HG03558 (cell line): ENCODE measurements around the gene KAT7.

Experiments
- ATAC-seq: cut with Tn5 transposase; IDR thresholded peaks from one replicate; pipeline ENCODE4 v1.9.1; 2021; ENCODE audit warnings: moderate number of reproducible peaks; ENCODE audit not compliant: unreplicated experiment; ENCODE audit errors: extremely low read depth

Gene KAT7

DNA sequence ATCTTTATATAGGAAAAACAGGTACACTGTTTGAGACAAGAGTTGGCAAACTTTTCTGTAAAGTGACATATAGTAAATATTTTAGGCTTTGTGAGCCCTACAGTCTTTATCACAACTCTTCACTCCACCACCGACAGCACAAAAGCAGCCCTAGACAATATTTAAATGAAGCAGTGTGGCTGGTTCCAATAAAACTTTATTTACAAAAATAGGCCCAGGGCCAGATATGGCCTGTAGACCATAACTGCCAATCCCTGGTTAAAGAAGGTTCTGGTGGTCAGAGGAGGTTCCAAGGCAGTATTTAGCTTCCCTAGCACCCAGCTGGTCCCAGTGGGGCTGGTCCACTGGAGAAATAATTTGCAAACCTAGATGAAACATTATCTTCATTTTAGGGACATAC is 28.2 kb upstream of the KAT7 start:
- no peak for ATAC-seq

DNA sequence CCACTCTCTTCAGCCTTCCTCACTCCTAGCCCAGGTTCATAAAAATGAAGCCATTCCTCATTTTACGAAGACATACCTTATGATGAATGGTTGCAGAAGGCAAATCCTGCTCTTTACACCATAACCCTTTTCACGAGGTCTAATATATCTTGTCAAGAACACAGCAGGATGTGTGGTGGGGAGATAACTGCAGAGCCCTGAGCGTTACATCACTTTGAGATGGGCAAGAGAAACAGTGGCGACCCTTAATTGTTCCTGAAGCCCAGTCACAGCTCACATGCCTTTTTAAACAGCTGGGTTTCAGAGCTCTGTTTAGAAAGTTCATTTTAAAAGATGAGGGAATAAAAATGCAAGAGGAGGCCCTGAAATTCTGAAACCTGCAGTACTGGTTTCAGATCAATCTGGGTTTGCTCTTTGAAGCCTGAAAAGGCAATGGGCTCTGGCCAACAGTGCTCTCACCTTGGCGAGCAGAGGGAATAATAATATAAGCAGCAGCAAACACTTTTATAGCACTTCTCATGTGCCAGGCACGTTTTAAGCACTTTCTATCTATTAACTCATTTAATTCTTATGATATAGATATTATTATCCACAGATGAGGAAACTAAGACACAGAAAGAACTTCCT is 27.4 kb upstream of the KAT7 start:
- ATAC-seq: no peak

DNA sequence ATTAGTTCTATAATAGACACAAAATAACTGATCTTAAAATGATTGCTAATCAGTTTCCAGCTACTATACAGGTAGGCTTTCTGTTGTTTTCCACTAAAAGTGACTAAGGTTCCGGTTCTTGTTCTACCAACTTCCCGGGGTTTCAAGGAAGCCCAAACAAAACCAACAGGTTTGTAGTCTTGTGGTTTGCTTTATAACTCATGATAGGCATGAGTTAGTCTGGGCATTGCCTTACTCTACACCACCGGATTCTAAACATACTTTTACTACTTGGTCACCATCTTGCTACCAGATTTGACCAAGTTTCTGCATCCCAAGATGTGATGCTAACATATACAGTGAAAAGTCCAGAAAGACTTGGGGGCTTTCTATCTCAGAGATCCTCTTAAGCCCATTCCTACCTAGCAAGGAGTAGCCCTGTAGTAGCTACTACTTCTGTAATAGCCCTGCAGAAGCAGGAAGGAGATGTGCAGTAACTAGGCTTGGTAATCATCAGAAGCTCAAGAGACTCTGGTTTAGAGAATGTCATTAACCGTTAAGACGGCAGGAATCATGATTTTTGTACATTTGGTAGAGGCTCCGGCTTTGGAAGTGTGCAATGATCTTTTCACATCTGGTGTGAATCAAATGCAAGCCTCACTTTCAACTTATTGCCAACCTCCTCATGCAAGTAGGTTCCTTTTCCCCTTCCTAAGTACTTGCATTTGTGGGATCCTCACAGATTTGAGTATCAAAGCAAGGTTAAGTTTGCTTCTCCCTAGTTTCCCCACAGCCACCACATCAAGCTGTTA is 26.1 kb upstream of the KAT7 start:
- ATAC-seq: no peak

DNA sequence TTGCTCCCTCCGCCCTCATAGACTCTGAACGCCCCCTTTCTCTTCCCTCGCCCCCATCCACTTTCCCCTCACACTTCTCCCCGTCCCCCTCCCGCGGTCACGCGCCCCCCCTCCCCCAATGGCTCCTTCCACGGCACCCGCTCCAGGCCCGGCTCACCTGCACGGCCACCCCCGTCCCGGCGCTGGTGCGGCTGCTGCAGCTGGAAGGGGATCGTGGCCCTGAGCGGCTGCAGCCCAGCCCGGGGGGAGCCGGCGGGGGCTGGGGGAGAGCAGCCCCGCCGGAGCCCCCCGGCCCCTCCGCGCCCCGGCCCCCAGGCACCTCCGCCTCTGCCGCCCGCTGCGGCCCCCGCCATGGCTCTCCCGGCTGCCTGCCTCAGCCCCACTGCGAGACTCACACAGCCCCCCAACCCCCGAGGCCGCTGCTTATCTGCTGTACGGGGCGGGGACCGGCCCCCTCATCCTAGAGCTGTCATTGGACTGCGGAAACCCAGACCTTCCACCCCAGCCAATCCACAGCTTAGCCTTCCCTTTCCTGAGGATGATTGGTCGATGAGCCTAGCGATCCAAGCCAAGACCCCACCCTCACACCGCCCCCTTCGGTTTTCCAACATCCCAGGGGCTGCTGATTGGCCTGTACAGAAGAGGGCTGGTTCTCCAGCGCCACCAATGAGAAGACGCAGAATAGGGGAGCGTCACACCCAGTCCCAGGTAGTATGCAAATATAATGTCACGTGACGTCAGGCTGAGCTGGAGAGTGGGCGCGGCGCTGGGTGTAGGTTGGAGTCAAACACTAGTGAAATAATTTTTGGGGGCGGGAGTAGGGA is 24.5 kb upstream of the KAT7 start, which contains the start of gene FAM117A:
Gene FAM117A, minus strand, starts transcription at position 397 of the 824 bp plus-strand sequence. Its CDS starts 44 bp downstream, at position 353.
- ATAC-seq: peak; percentile 89

DNA sequence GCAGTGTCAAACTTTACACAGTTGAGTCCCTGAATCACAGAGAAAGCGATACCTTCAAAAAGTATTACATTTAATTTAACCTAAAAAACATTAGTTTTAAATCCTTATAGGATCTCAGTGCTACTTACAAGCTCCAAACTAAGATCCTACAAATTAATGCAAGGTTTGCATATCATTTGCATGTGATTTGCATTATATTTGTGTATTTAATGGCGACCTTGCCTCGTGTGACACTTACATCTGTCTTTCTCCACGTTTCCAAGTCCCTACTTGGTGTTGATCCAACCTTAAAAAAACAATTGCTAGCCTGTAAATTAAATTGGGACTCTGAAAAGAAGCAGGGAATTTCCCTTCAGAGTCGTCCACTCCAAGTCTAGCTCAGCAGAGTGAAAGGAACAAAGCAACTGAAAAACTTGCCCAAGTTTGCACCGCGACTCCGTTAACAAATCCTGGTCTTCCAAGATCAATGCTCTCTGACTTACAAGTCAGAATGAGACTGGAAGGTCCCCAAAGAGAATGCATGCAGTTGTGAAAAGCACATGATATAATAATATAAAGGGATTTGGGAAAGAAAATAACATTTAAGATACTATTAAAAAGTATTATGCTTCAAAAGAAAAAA is 23.8 kb upstream of the KAT7 start:
- ATAC-seq: no peak

DNA sequence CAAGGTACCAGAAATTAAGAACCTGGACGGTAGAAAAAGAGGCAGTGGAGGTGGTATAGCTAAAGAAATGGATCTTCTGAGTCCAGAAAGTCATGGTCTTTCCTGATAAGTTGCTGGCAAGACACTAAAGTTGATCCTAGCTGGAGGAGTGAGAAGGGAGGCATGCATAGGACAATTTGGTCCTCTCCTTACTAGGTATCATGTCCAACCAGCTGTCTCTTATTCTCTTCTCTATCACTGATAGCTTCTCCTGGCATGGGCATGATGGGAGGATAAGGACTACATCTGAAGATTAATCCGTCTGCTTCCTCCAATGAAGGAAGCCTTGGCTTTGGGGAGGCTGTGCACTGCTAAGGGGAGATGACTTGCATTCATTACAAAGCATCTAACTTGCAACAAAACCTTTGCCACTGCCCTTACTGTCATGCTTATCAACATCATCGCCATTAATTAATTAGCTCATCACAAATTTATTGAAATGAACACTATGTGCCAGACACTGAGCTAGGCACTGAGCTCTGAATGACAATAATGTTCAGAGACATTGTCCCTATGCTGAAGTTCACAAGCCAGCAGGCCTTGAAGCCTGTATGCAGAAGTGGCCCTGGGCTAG is 21.5 kb upstream of the KAT7 start:
- no peak for ATAC-seq

DNA sequence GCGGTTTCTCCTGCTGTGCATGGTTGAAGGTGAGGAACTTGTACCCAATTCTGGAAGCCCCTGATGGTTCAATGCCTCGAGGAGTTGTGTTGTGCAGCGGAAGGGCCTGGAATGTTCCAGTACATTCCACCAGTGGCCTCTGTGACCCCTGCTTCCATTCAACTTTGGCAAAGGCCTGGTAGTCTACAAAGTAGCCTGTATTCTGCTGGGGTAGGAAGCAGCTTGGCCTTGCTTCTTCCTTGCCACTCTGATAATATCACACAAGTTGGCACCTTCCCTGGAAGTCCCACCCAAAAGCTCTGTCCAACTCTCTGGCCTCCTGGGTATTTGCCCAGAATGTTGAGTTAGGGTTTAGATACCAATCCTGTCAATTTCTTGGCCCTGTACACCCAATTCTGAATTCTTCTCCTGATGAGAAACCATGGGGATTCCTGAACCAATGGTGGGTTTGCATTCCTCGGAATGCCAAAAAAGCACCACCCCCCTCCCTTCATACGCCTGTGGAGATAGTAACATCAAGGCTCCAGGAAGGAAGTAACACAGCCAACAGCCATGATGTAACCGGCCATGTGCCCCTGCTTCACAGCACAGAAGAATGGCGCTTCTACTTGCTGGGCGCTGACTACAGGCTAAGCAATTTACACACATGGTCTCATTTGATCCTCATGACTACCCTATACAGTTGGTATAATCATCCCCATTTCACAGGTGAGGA is 12.8 kb upstream of the KAT7 start:
- no peak for ATAC-seq

DNA sequence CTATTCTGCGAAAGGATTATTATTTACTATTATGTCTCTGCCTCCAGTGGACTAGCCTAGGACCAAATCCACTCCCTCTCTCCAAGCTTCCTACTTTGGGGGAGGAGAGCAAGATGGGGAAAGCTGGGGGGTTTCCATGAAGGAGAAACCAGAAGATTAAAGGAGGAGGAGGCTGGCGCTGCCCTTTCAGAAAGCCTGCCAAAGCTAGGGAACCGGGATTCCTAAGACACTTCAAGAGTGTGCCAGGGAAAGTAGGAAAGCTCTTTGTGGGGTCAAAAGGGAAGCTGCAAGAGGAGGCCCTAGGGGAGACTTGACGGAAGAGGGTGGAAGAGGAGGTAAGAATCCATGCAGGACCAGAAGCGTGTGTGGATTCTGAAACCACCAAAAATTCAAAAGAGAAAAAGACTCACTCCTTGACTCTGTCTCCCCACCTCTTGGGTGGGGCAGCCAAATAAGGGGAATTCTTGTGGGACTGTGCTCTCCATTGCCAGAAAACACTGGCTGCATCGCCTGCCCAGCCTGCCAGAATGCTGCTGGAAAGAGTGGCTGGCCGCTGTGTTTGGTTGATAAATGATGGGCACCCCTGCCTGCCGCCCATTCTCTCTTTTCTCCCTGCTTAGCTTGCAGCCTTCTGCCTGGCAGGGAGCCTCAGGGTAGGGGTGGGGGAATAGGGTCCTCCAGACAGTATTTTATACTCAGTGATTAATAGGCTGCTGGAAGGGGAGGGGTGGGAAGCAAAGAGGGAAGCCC is 11.8 kb upstream of the KAT7 start:
- no peak for ATAC-seq

DNA sequence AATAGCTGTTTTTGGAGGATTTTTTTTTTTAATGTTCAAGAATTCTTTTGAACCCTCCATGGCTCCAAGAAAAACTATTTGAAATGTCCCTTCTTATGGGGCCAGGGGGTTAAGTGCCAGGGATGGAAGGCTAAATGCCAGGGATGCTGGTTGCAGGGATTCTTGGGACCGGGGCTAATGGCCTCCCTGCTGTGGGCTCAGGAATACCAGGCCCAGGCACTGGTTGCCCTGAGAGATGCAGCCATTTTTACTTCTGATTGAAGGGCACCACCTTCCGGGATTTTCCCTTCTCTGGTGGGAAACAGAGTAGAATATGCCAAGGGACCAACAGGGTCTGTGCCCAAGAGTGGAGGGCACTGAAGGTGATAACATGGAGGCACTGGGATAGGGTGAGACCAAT is 10.9 kb upstream of the KAT7 start:
- ATAC-seq: no peak

DNA sequence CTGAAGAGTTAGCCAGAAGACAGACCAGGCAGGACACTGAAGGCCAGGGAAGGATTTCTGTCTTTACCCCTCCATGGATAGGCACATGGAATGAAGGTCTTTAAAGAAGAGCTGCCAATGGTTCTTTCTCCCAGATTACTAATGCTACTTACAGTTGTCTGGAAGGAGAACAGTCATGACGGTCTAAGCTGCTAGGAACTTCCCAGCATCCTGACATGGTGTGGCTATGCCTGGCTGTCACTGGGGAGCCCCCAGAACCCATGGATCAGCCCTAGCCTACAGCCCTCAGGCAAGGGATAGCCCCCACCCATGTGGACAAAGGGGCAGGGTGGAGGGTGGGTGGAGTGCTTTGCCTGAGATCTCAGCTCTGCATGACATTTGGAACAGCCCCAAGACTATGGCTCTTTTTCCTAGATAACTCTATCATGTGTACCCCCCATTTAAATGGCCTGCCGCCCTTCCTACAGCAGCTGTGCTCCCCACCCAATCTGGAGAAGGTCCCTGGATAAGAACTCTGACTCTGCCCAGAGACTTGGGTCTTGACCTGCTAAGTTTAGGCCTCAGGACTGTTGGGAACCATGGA is 9.2 kb upstream of the KAT7 start:
- no peak for ATAC-seq

DNA sequence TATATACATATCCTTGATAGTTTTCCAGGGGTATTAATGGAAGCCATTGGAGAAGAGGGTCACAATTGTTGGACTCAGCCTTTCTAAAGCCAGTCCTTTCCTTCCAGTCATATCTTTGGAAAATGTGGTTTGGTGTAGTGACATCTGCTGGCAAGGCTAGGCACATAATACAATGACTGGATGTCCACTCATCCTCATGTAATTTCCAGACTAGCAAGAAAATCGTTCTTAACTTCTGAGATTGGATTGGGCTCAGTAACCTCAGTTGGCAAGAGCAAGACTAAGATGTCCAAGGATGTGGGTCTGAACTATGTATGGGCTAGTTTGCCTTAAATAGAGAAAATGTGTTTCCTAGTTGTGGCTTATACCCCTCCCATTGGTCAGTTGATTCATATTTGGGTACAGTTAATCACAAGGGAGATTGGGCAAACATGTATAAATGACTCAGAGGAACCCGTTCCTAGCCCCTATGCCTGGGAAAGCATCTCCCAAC is 8.7 kb upstream of the KAT7 start:
- no peak for ATAC-seq

DNA sequence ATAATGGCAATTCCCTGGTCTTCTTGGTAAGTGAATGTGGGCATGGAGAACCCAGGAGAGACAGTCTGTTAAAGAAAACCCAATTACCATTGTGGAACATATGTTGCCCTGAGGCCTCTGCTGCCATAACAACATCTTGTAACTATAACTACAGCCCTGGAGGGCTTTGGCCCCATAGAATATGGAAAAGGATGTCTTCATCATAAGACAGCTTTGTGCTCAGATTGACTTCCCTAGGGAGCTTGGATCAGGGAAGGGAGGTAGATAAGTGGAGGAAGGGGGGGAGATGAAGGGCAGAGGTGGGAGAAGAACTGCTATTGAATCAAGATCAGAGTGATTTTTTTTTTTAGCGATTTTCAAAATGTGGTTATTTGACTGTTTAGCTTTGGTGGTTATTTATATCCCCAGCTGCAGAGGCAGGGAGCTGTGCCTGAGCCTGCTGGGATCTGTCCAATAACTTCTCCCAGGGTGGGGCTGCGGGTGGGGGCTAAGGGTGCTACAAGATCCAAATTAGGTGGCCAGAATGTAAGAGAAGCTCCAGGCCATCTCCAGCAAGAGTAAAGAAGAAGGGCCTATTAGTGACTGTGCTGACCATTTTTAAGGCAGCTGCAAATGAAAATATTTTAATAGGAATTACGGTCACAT is 5.3 kb upstream of the KAT7 start:
- no peak for ATAC-seq

DNA sequence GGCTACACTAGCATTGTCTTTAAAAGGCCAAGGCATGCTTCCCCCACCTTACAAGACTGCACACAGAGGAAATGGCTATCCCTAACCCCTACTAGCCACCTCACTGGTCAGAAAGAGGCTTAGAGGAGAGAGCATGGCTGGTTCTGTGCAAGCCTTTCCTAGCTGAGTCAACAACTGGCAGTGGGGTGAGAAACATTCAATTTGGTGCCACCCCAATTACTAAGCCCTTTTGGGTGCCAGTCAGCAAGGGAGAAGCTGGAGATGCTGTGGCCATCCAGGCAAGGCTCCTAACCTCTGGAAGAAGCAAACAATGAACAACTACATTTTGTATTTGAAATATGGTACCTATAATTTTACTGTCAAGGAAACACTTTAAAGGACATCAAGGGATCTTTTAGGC is 4.7 kb upstream of the KAT7 start:
- no peak for ATAC-seq

DNA sequence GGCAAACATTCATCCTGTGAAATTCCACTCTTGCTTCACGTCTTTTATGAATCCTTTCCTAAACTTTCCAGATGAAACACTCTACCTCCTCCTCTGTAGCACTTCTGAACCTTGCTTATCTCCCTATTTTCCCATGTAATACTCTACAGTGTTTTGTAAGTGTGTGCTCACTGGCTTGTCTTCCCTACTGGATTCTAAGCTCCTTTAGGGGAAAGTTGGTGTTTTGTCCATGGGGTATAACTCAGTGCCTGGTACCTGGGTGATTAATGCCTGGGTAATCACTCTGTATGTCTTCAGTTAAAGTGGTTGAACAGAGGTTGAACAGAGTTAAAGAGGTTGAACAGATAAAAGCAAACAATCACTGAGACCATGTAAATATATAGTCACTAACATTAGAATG is 3.8 kb upstream of the KAT7 start:
- no peak for ATAC-seq

DNA sequence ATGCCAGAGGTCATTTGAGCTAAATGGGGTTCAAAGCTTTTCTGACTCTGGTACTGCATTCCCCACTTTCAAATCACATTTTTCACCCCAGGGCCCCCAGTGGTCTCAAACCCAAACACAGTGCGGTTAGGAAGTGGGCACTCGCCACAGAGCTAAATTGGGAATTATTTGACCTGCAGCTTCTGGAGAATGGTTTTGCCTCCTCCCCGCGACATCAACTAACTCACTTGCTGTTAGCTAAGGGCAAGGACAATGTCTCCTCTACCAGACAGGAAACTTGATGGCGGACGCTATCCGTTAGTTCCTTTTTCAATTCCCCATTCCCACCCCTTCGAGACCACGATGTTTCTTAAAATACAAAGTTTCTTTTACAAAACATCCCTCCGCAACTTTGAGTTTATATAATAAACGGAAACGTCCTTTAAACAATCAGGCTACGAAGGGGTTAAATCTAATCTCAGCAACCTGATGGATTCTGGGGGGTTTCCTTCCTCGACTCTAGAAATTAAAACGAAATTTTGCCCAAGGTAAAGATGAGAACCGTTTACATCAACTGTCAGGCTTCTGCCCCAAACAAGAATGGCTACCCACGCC is 500 bp upstream of the KAT7 start:
- no peak for ATAC-seq

DNA sequence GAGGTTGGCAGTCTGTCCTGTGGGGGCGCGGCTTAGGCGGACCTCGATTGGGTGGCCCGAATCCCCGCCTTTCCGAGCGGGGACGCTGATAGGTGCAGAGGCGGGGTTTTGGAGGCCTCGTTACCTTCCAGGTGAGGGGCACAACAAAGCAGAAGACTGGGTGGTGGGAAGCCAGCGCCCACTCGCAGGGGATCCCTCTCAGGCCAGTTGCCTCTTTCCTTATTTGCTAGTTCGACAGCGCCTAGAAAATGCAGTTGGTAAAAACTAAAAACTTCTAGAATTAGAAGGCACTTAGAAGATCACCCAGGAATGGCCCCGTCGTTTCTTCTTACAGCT is 730 bp downstream of the KAT7 start:
- ATAC-seq: no peak

DNA sequence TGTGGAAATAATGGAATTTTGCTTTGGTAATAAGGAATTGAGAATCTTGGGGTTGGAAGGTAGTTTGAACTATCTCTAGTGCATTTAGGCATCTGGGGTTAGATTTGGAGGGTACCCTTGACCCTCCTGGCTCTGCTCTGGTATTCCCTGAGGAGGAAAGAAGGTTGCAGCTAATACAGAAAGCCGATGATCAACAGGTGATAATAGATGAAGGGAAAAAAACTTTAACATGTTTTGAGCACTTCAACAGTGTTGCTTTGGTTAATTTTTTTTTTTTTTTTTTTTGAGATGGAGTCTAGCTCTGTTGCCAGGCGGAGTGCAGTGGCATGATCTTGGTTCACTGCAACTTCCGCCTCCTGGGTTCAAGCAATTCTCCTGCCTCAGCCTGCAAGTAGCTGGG is 4.8 kb downstream of the KAT7 start:
- ATAC-seq: no peak

DNA sequence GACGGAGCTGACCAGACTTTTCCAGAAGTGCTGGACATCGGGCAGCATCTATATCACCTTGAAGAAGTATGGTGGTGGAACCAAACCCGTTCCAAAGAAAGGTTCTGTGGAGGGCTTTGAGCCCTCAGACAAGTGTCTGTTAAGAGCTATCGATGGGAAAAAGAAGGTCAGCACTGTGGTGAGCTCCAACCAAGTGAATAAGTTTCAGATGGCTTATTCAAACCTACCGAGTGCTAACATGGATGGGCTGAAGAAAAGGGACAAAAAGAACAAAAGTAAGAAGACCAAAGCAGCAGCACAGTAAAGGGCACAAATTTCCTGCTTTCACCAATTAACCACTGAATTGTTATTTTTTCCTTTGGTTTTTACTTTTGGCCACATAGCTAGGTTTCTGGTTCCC is 6.9 kb downstream of the KAT7 start:
- ATAC-seq: no peak
